AG04449 (cell line): ENCODE measurements around the gene RBMS3.
A peak's percentile ranks its signal among the peaks of the same experiment; 100 is the strongest.
"Not testable (repeated sequence)": the region's sequence is repeated elsewhere in the genome, so short reads cannot be mapped to it uniquely, and the experiment has no call there.

Source experiments
- CTCF ChIA-PET: fragments of 350-600 bp; formaldehyde crosslinking; extraction: SDS; loops from one replicate; lab custom pipeline; 2021; ENCODE audit warnings: antibody characterized with exemption; lab: Yijun Ruan, JAX
- POLR2A ChIA-PET: fragments of 400-600, 350-600 bp; formaldehyde crosslinking; extraction: SDS; loops from one replicate; lab custom pipeline; 2020; ENCODE audit warnings: antibody characterized with exemption, inconsistent platforms; lab: Yijun Ruan, JAX
- DNase-seq: peaks from one replicate; pipeline ENCODE4 v3.0.0-alpha.2; 2010; ENCODE audit warnings: low read depth, low spot score
- H3K4me3 ChIP-seq: 2 replicates; pipeline ENCODE4 v1.5.1; 2011; ENCODE audit warnings: low read depth, mild to moderate bottlenecking, control low read depth, low read length
- CTCF ChIP-seq: IDR thresholded peaks from one replicate; pipeline ENCODE4 v1.5.1; 2011; ENCODE audit warnings: mild to moderate bottlenecking, moderate library complexity, low read length, control low read depth, inconsistent platforms; ENCODE audit not compliant: insufficient read depth; ENCODE audit errors: missing control alignments

RBMS3 gene

GRCh38 chr3:29280404-29281093 lies at the start of gene RBMS3:
RBMS3 (plus strand) TSS chr3:29281071.
- ChIA-PET POLR2A (interaction anchor here (0.6 to 1.8 kb wide), 4 partner anchors 40 to 480 kb away, joined by 3 to 11 read pairs (median 4); no protein-coding TSS in a partner anchor), CTCF (interaction anchor here (0.7 to 1.6 kb wide), 11 partner anchors 9 to 731 kb away, joined by 3 to 6 read pairs (median 4); no protein-coding TSS in a partner anchor)
- peak; percentile 61 for TF ChIP-seq CTCF
- H3K4me3 ChIP-seq = peak within 1 kb of the TSS; percentile 78
- DNase-seq = peak; percentile 86

GRCh38 chr3:29233126-29233525 lies 47.7 kb upstream of the RBMS3 start:
- CTCF ChIA-PET = not testable (repeated sequence)

GRCh38 chr3:29236146-29236840 lies 44.6 kb upstream of the RBMS3 start:
- no peak overlapping the region for H3K4me3 ChIP-seq
- DNase-seq = no peak
- TF ChIP-seq CTCF = no peak
- POLR2A ChIA-PET = interaction anchor here (1.0 kb wide), 1 partner anchor 242 kb away, joined by 3 read pairs; no protein-coding TSS in a partner anchor
- CTCF ChIA-PET = no interaction called here

More at GRCh38 chr3:29233126-29233525, 47.7 kb upstream of the RBMS3 start:
- POLR2A ChIA-PET, H3K4me3 ChIP-seq: not testable (repeated sequence)
- DNase-seq = peak; percentile 73

GRCh38 chr3:29239376-29239775 lies 41.5 kb upstream of the RBMS3 start:
- POLR2A ChIA-PET = no interaction called here
- no peak for DNase-seq
- TF ChIP-seq CTCF = no peak
- CTCF ChIA-PET = interaction anchor here (0.6 kb wide), 1 partner anchor 1531 kb away, joined by 3 read pairs; no protein-coding TSS in a partner anchor
- H3K4me3 ChIP-seq = no peak overlapping the region

- no peak for TF ChIP-seq CTCF
- ChIA-PET CTCF (interaction anchor here (1.1 kb wide), 2 partner anchors 11 to 41 kb away, joined by 3 read pairs; no protein-coding TSS in a partner anchor), POLR2A (interaction anchor here (1.0 kb wide), 1 partner anchor 40 kb away, joined by 3 read pairs; no protein-coding TSS in a partner anchor)
- no peak for DNase-seq
- H3K4me3 ChIP-seq = no peak overlapping the region
Observed at GRCh38 chr3:29240248-29240647, 40.6 kb upstream of the RBMS3 start.

GRCh38 chr3:29240887-29241286 lies 40.0 kb upstream of the RBMS3 start:
- CTCF ChIA-PET = interaction anchor here (1.1 kb wide), 2 partner anchors 12 to 42 kb away, joined by 3 read pairs; no protein-coding TSS in a partner anchor

More at GRCh38 chr3:29240887-29241286, 40.0 kb upstream of the RBMS3 start:
- no peak for DNase-seq
- no peak overlapping the region for H3K4me3 ChIP-seq
- TF ChIP-seq CTCF = no peak
- POLR2A ChIA-PET = no interaction called here
